DMS114 treated with DMSO at 0.1 percent for 48 hours (cell line): ENCODE measurements around the gene ISG20.

Experiments used
- DNase-seq: peaks from one replicate; lab custom pipeline; 2025; ENCODE audit not compliant: unreplicated experiment; lab: John Stamatoyannopoulos, UW

The ISG20 gene

GRCh38 chr15:88638626-88639372 is at the start of gene ISG20:
TSS of gene ISG20 (plus strand) at chr15:88639016. CDS start at chr15:88639367, 351 bp downstream.
- DNase-seq, result peak; percentile 41

- no peak for DNase-seq
Observed at GRCh38 chr15:88590759-88591158, 48.1 kb upstream of the ISG20 start.

- DNase-seq, result no peak
Observed at GRCh38 chr15:88591384-88591783, 47.4 kb upstream of the ISG20 start.

- no peak for DNase-seq
Observed at GRCh38 chr15:88603885-88604284, 34.9 kb upstream of the ISG20 start.

- DNase-seq, result no peak
Observed at GRCh38 chr15:88604381-88605188, 34.2 kb upstream of the ISG20 start.

GRCh38 chr15:88605189-88606069 is 33.4 kb upstream of the ISG20 start:
- no peak for DNase-seq

GRCh38 chr15:88606070-88606794 is 32.6 kb upstream of the ISG20 start:
- no peak for DNase-seq

- DNase-seq, result no peak
Observed at GRCh38 chr15:88607951-88608350, 30.9 kb upstream of the ISG20 start.

- no peak for DNase-seq
Observed at GRCh38 chr15:88608607-88609181, 30.1 kb upstream of the ISG20 start.

GRCh38 chr15:88609344-88610090 is 29.3 kb upstream of the ISG20 start:
- no peak for DNase-seq

- DNase-seq, result no peak
Observed at GRCh38 chr15:88610701-88611231, 28.1 kb upstream of the ISG20 start.

GRCh38 chr15:88612186-88612796 is 26.5 kb upstream of the ISG20 start:
- DNase-seq, result no peak

GRCh38 chr15:88613074-88613944 is 25.5 kb upstream of the ISG20 start:
- DNase-seq, result no peak

GRCh38 chr15:88615303-88616107 is 23.3 kb upstream of the ISG20 start:
- no peak for DNase-seq

- no peak for DNase-seq
Observed at GRCh38 chr15:88616240-88616639, 22.6 kb upstream of the ISG20 start.

GRCh38 chr15:88617031-88617722 is 21.6 kb upstream of the ISG20 start:
- DNase-seq, result no peak

GRCh38 chr15:88617790-88618189 is 21.0 kb upstream of the ISG20 start:
- DNase-seq, result no peak
